HL-60 (cell line): ENCODE results near the gene DOK7.

ENCODE experiments used
- DNase-seq, 2 experiments: peaks; one replicate each; pipeline ENCODE4 v3.0.0-alpha.2; 2010 to 2020; ENCODE audit warnings: low read depth in 1 of 2, low spot score in 1 of 2
- H3K27ac ChIP-seq: fragments of 250-450 bp; sonication (Bioruptor Pico); replicated peaks from 2 replicates; pipeline ENCODE4 v1.5.1; 2020; ENCODE audit warnings: mild to moderate bottlenecking, moderate library complexity
- H3K27me3 ChIP-seq: fragments of 250-450 bp; sonication (Bioruptor Pico); 2 replicates; pipeline ENCODE4 v1.5.1; 2021; ENCODE audit warnings: mild to moderate bottlenecking, moderate library complexity; ENCODE audit not compliant: insufficient read depth, poor library complexity, severe bottlenecking
- H3K4me3 ChIP-seq: replicated peaks from 2 replicates; pipeline ENCODE4 v1.5.1; 2011; ENCODE audit warnings: mild to moderate bottlenecking, control low read depth, low read length; ENCODE audit not compliant: insufficient read depth
- CTCF ChIP-seq: IDR thresholded peaks from one replicate; pipeline ENCODE4 v1.5.1; 2011; ENCODE audit warnings: low read length, control low read depth, inconsistent platforms; ENCODE audit not compliant: insufficient read depth
- GABPA ChIP-seq: IDR thresholded peaks from 2 replicates; pipeline ENCODE4 v1.6.1; 2012; ENCODE audit warnings: low read depth
- POLR2AphosphoS5 ChIP-seq: IDR thresholded peaks from 2 replicates; pipeline ENCODE4 v1.6.1; 2012; ENCODE audit warnings: low read depth
- REST ChIP-seq: IDR thresholded peaks from 2 replicates; pipeline ENCODE4 v1.6.1; 2012; ENCODE audit warnings: low read depth; ENCODE audit not compliant: insufficient replicate concordance
- SPI1 ChIP-seq: IDR thresholded peaks from 2 replicates; pipeline ENCODE4 v1.6.1; 2012; ENCODE audit warnings: low read depth, mild to moderate bottlenecking, borderline replicate concordance

The DOK7 gene

GRCh38 chr4:3443750-3444309 lies 19.3 kb upstream of the DOK7 start:
- no peak overlapping the region for H3K4me3 ChIP-seq
- no peak overlapping the region for H3K27ac ChIP-seq
- H3K27me3 ChIP-seq = no peaks in the 10 kb centered on the region
- no peak for DNase-seq
- no peak for TF ChIP-seq POLR2AphosphoS5
- TF ChIP-seq GABPA = no peak
- no peak for TF ChIP-seq REST
- TF ChIP-seq CTCF = no peak
- TF ChIP-seq SPI1 = no peak

GRCh38 chr4:3444351-3445110 lies 18.6 kb upstream of the DOK7 start:
- Histone ChIP-seq H3K27ac (no peak overlapping the region), H3K27me3 (no peaks in the 10 kb centered on the region), H3K4me3 (no peak overlapping the region)
- TF ChIP-seq GABPA (no peak), SPI1 (no peak), CTCF (no peak), POLR2AphosphoS5 (no peak), REST (no peak)
- DNase-seq = no peak

GRCh38 chr4:3445111-3445820 lies 17.8 kb upstream of the DOK7 start:
- Histone ChIP-seq H3K27me3 (peaks cover 7% of the 10 kb centered on the region), H3K27ac (no peak overlapping the region), H3K4me3 (no peak overlapping the region)
- TF ChIP-seq CTCF = no peak
- no peak for TF ChIP-seq SPI1
- DNase-seq = no peak
